Body of pancreas (tissue), 4 donors: ENCODE measurements around the gene GALR1. TPM values are rescaled to one million over a fixed set of nuclear protein-coding genes. Genes with fewer than 3 reads are reported as not detected.

Source experiments
- ATAC-seq: fragments of 150-250 bp; one replicate; pipeline ENCODE4 v1.9.1; 2016
- DNase-seq, 4 donors: peaks; one replicate each; pipeline ENCODE4 v3.0.0-alpha.2; 2019
- H3K27ac ChIP-seq, 4 donors: fragments of 200-600 bp; sonication (generic); 1 replicate in 3 of 4; 2 replicates in 1 of 4; pipeline versions ENCODE4 v1.5.1 to v1.6.1; 2016 to 2019; ENCODE audit warnings: mild to moderate bottlenecking in 1 of 4, mixed read lengths in 1 of 4, moderate library complexity in 1 of 4
- H3K27me3 ChIP-seq, 2 donors: fragments of 200-600 bp; sonication (generic); one replicate each; pipeline ENCODE4 v1.6.0; 2016; ENCODE audit warnings: mild to moderate bottlenecking in 1 of 2
- H3K36me3 ChIP-seq, 2 donors: fragments of 200-600 bp; sonication (generic); replicated peaks in 1 of 2; 2 replicates each; pipeline ENCODE4 v1.5.1; 2016; ENCODE audit warnings: low read depth in 2 of 2; ENCODE audit not compliant: insufficient read depth in 1 of 2
- H3K4me1 ChIP-seq: fragments of 200-600 bp; sonication (generic); one replicate; pipeline ENCODE4 v1.6.0; 2016
- H3K4me3 ChIP-seq, 2 donors: fragments of 200-600 bp; sonication (generic); 1 replicate in 1 of 2; 2 replicates in 1 of 2; pipeline ENCODE4 v1.5.1; 2016 to 2019
- H3K9me3 ChIP-seq, 3 donors: fragments of 200-600 bp; sonication (generic); 1 replicate in 2 of 3; 2 replicates in 1 of 3; pipeline ENCODE4 v1.5.1; 2016
- POLR2A ChIP-seq, 3 donors: fragments of 450-650 bp; IDR thresholded peaks; one replicate each; pipeline ENCODE4 v1.6.1; 2016; ENCODE audit warnings: antibody characterized with exemption in 3 of 3, mild to moderate bottlenecking in 2 of 3
- WGBS, 2 donors: methylation state at CpG; one replicate each; pipeline ENCODE4 v1.1.5; 2017; 5-methylcytosine and 5-hydroxymethylcytosine counted together
- intact Hi-C: fragments of 100-400 bp; cut with DNase I; formaldehyde crosslinking; loops from one replicate; pipeline ENCODE4 v1.15.1; 2023
- total RNA-seq, 2 donors: library from RNA; depleted of rRNA; stranded (reverse); fragments of >200 nt; gene quantifications; one replicate each; pipeline ENCODE4 v1.1.0, GENCODE V29; 2016
- TF ChIP-seq, protein P1 (sequence below), 7 experiments: fragments of 450-650 bp in 4 of 7; fragments of 200-600 bp in 3 of 7; sonication (generic) in 3 of 7; IDR thresholded peaks; one replicate each; pipeline ENCODE4 v1.5.1; 2016 to 2019; ENCODE audit warnings: antibody characterized with exemption in 7 of 7

Gene GALR1, protein sequence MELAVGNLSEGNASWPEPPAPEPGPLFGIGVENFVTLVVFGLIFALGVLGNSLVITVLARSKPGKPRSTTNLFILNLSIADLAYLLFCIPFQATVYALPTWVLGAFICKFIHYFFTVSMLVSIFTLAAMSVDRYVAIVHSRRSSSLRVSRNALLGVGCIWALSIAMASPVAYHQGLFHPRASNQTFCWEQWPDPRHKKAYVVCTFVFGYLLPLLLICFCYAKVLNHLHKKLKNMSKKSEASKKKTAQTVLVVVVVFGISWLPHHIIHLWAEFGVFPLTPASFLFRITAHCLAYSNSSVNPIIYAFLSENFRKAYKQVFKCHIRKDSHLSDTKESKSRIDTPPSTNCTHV
- total RNA-seq: under 1 TPM in 1 of 2 donors, not detected in 1; under 0.01 TPM

DNA sequence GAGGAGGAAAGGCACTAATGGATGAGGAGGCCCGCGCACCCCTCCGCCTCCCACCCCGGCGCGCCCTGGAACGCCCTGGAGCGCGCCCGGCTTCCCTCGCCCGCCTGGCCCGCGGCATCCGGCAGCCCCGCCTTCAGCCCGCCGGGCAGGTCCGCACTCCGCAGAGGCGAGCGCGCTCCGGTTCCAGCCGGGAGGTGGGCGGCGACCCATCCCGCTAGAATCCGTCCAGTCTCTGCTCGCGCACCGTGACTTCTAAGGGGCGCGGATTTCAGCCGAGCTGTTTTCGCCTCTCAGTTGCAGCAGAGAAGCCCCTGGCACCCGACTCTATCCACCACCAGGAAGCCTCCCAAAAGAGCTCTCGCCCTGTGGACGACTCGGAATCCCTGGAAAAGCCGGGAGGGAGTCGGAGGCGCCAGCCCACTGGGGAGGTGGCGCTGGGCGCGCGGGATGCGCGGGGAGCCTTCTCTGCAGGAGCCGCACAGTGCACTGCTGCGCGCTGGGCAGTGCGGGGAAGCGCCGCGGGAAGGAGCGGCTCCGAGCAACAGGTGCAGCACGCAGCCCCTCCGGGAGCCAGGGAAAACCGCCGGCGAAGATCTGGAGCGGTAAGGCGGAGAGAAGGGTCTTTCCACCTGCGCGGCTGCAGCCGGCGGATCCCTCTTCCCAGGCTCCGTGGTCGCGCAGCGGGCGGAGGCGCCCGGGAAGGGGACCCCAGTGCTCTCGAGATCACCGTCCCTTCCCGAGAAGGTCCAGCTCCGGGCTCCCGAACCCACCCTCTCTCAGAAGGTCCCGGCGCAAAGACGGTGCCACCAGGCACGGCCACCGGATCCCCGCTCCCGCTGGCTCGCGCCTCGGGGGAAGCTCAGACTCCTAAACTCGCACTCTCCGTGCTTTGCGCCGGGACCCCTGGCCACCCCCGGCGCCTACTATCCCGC is at the start of gene GALR1:
TSS of gene GALR1 (plus strand) at position 280 of the 932 bp plus-strand sequence. CDS start 701 bp downstream, outside the sequence.
- intact Hi-C loops: no loop called here
- 1 to 2% methylated on average over 19 to 91 of the region's 98 CpGs for whole genome bisulfite sequencing, 2 donors
- Histone ChIP-seq H3K36me3 (no peaks in the 10 kb centered on the region), H3K27ac (no peak within 1 kb of the TSS), H3K9me3 (no peaks in the 10 kb centered on the region), H3K4me3 (no peak within 1 kb of the TSS), H3K4me1 (peaks cover 31% of the 10 kb centered on the region), H3K27me3 (peaks cover 0 to 14% of the 10 kb centered on the region in 2 donors)
- ATAC-seq: no peak
- TF ChIP-seq, protein P1, sequence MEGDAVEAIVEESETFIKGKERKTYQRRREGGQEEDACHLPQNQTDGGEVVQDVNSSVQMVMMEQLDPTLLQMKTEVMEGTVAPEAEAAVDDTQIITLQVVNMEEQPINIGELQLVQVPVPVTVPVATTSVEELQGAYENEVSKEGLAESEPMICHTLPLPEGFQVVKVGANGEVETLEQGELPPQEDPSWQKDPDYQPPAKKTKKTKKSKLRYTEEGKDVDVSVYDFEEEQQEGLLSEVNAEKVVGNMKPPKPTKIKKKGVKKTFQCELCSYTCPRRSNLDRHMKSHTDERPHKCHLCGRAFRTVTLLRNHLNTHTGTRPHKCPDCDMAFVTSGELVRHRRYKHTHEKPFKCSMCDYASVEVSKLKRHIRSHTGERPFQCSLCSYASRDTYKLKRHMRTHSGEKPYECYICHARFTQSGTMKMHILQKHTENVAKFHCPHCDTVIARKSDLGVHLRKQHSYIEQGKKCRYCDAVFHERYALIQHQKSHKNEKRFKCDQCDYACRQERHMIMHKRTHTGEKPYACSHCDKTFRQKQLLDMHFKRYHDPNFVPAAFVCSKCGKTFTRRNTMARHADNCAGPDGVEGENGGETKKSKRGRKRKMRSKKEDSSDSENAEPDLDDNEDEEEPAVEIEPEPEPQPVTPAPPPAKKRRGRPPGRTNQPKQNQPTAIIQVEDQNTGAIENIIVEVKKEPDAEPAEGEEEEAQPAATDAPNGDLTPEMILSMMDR (IDR thresholded peaks at IDR 0.05): no peak
- no peak for TF ChIP-seq POLR2A (IDR thresholded peaks at IDR 0.05)
- DNase-seq: no peak

DNA sequence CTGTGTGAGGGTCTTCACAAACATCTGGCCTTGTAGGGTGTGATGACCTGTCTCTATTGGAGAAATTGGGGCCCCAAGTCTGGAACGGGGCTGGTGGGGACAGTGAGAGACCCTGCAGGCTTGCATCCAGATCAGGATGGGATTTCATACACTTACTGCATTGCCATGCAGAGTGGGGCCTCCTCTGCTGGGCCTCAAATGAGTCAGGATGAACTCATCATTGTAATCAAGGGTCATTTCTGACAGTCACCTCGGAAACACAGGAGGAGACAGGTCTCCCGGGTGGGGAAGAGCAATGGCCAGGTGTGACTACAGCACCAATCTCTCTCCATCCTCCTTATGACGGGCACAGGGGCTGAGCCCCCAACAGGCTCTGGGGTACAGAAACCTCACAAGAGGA is 48.1 kb upstream of the GALR1 start:
- WGBS, 2 donors: 91% methylated on average over 4 of the region's 4 CpGs
- no peak for DNase-seq
- intact Hi-C loops: no loop called here
- no peaks in the 10 kb centered on the region for H3K36me3 ChIP-seq
- H3K4me1 ChIP-seq: peaks cover 5% of the 10 kb centered on the region
- no peak overlapping the region for H3K27ac ChIP-seq
- H3K27me3 ChIP-seq: no peaks in the 10 kb centered on the region
- no peak for ATAC-seq
- H3K9me3 ChIP-seq: no peaks in the 10 kb centered on the region
- no peak overlapping the region for H3K4me3 ChIP-seq
- TF ChIP-seq, protein P1 (IDR thresholded peaks at IDR 0.05): no peak
- no peak for TF ChIP-seq POLR2A (IDR thresholded peaks at IDR 0.05)

DNA sequence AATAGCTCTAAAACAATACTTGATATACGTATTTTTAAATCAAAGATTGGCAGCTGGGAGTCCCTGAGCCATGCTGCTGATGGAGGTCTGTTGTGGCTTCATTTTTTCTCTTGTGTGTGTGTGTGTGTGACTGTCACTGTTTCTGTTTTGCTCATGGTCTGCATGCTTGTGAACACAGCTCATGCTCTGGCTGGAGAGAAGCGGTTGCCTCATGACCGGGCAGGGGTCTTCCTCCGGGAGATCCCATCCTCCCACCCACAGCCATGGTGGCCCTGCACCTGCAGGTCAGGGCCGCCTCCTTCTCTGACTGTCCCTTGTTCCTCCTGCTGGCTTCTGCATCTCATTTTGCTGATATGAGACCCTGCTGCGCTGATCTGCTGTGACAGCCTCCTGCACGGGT is 47.3 kb upstream of the GALR1 start:
- Histone ChIP-seq H3K27ac (no peak overlapping the region), H3K9me3 (no peaks in the 10 kb centered on the region), H3K4me1 (peaks cover 12% of the 10 kb centered on the region), H3K36me3 (no peaks in the 10 kb centered on the region), H3K4me3 (no peak overlapping the region), H3K27me3 (no peaks in the 10 kb centered on the region)
- ATAC-seq (no peak), DNase-seq (no peak)
- intact Hi-C loops: no loop called here
- WGBS, 2 donors: 84 to 87% methylated on average over 4 to 7 of the region's 7 CpGs
- TF ChIP-seq, protein P1 (IDR thresholded peaks at IDR 0.05): no peak
- TF ChIP-seq POLR2A (IDR thresholded peaks at IDR 0.05): no peak

DNA sequence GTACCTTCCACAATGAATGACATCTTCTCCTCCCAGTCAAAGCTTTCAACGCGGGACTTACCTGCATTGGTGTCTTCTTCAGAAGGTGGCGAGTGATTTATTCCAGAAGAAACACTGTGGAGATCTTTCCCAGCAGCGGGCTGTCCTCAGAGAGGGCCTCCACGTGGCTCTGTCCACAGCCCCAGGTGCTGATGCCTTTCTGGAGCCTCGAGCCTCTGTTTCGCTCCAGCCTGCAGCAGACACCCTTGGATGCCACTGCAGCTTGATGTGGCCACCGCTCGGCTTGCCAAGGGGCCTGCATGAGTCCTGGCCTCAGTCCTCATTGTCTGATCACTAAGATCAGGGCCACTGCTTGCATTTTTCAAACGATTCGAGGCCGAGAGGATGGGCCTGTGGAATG is 46.6 kb upstream of the GALR1 start:
- H3K4me3 ChIP-seq: no peak overlapping the region
- DNase-seq: no peak
- no peaks in the 10 kb centered on the region for H3K36me3 ChIP-seq
- no peaks in the 10 kb centered on the region for H3K27me3 ChIP-seq
- H3K4me1 ChIP-seq: peaks cover 18% of the 10 kb centered on the region
- no peak for ATAC-seq
- 68 to 69% methylated on average over 9 to 12 of the region's 12 CpGs for WGBS, 2 donors
- no peaks in the 10 kb centered on the region for H3K9me3 ChIP-seq
- TF ChIP-seq, protein P1 (IDR thresholded peaks at IDR 0.05): no peak
- TF ChIP-seq POLR2A (IDR thresholded peaks at IDR 0.05): no peak
- no peak overlapping the region for H3K27ac ChIP-seq
- intact Hi-C loops: no loop called here
